Activated CD4-positive, CD25-positive, alpha-beta regulatory T cell treated with anti-CD3 and anti-CD28 coated beads, Interleukin-2, amount 50 U/mL, for 24 hours (primary cell): ENCODE results near the gene TNFSF9.
"Not testable (repeated sequence)": the region's sequence is repeated elsewhere in the genome, so short reads cannot be mapped to it uniquely, and the experiment has no call there.

Experiments used
- ATAC-seq, 2 donors: fragments of 150-1000 bp; cut with Tn5 transposase; one replicate each; pipeline ENCODE4 v1.10.0; 2021; ENCODE audit warnings: mild to moderate bottlenecking in 1 of 2, moderate library complexity in 1 of 2

TNFSF9 gene

GRCh38 chr19:6573350-6573749 is 42.5 kb downstream of the TNFSF9 start:
- no peak for ATAC-seq

- no peak for ATAC-seq
Observed at GRCh38 chr19:6576869-6577475, 46.1 kb downstream of the TNFSF9 start.

- peak; percentile 35 to 51 for ATAC-seq
Observed at GRCh38 chr19:6577476-6578125, 46.8 kb downstream of the TNFSF9 start.

GRCh38 chr19:6579450-6580178 is 48.8 kb downstream of the TNFSF9 start:
- no peak for ATAC-seq

- no peak for ATAC-seq
Observed at GRCh38 chr19:6580313-6580712, 49.5 kb downstream of the TNFSF9 start.

GRCh38 chr19:6582515-6583484 is 52.0 kb downstream of the TNFSF9 start:
- not testable (repeated sequence) for ATAC-seq
